Colonic mucosa (tissue), 4 donors: ENCODE data around the gene AP5B1. TPM values are rescaled to one million over a fixed set of nuclear protein-coding genes. Genes with fewer than 3 reads are reported as not detected.
A peak's percentile ranks its signal among the peaks of the same experiment; 100 is the strongest.
"Not testable (repeated sequence)": the region's sequence is repeated elsewhere in the genome, so short reads cannot be mapped to it uniquely, and the experiment has no call there.

ENCODE experiments used
- DNase-seq: peaks from one replicate; pipeline ENCODE4 v3.0.0-alpha.2; 2020
- H3K27ac ChIP-seq: fragments of 200-600 bp; one replicate; pipeline ENCODE4 v1.8.0; 2021
- H3K27me3 ChIP-seq: fragments of 200-600 bp; one replicate; pipeline ENCODE4 v1.8.0; 2021
- H3K36me3 ChIP-seq: fragments of 200-600 bp; one replicate; pipeline ENCODE4 v1.8.0; 2021
- H3K4me1 ChIP-seq: fragments of 200-600 bp; one replicate; pipeline ENCODE4 v1.8.0; 2021; ENCODE audit warnings: mild to moderate bottlenecking
- H3K4me3 ChIP-seq: fragments of 200-600 bp; one replicate; pipeline ENCODE4 v1.8.0; 2021
- H3K9ac ChIP-seq, 2 donors: one replicate each; pipeline ENCODE4 v1.7.0; 2013; ENCODE audit warnings: control low read depth in 2 of 2, low read depth in 2 of 2, low read length in 2 of 2
- H3K9me3 ChIP-seq: fragments of 200-600 bp; one replicate; pipeline ENCODE4 v1.8.0; 2021
- CTCF ChIP-seq: fragments of 200-600 bp; IDR thresholded peaks from one replicate; pipeline ENCODE4 v1.8.0; 2022; ENCODE audit warnings: antibody characterized with exemption, mild to moderate bottlenecking
- intact Hi-C: fragments of 100-400 bp; cut with DNase I; formaldehyde crosslinking; loops from one replicate; pipeline ENCODE4 v1.14.1; 2022
- total RNA-seq, 2 donors: library from RNA; stranded (reverse); fragmentation: NEBNext Ultra II Directional in 1 of 2; extraction: Animal tissue kit (Norgen Biotek cat#: 25700) in 1 of 2; gene quantifications; one replicate each; pipeline ENCODE4 v1.2.1, GENCODE V29; 2021
- donor health status: healthy.
- donor health status: DM: no; HTN: no; CAD: no.
- donor health status: DM: no; HTN: no; CAD: no.

Gene AP5B1
- total RNA-seq, 2 donors from 2014 or later: 17.6 to 20.1 TPM

- Histone ChIP-seq H3K9ac (no peak overlapping the region), H3K9me3 (no peaks in the 10 kb centered on the region), H3K4me3 (no peak overlapping the region), H3K36me3 (no peaks in the 10 kb centered on the region), H3K27me3 (no peaks in the 10 kb centered on the region), H3K27ac (no peak overlapping the region), H3K4me1 (no peaks in the 10 kb centered on the region)
- no peak for TF ChIP-seq CTCF
- DNase-seq: no peak
- intact Hi-C loops: loop anchor here (10.0 kb wide), 1 partner anchor 47 kb away; the partner anchor contains the start of gene RNASEH2C
These were observed 9.1 kb downstream of the AP5B1 start for GRCh38 chr11:65771589-65772112.

- intact Hi-C loops: loop anchor here (10.0 kb wide), 1 partner anchor 46 kb away; the partner anchor contains the start of gene RNASEH2C
- Histone ChIP-seq H3K27me3 (no peaks in the 10 kb centered on the region), H3K4me3 (no peak overlapping the region), H3K4me1 (no peaks in the 10 kb centered on the region), H3K9ac (no peak overlapping the region), H3K36me3 (no peaks in the 10 kb centered on the region), H3K9me3 (no peaks in the 10 kb centered on the region), H3K27ac (no peak overlapping the region)
- no peak for TF ChIP-seq CTCF
- DNase-seq: no peak
These were observed 9.7 kb downstream of the AP5B1 start for GRCh38 chr11:65770951-65771567.

GRCh38 chr11:65767806-65768205 is 13.0 kb downstream of the AP5B1 start:
- intact Hi-C loops, H3K27ac ChIP-seq, H3K9me3 ChIP-seq, H3K9ac ChIP-seq, H3K4me3 ChIP-seq, H3K36me3 ChIP-seq, H3K27me3 ChIP-seq, DNase-seq, H3K4me1 ChIP-seq: not testable (repeated sequence)

GRCh38 chr11:65767406-65767805 is 13.4 kb downstream of the AP5B1 start:
- no peaks in the 10 kb centered on the region for H3K9me3 ChIP-seq
- no peaks in the 10 kb centered on the region for H3K27me3 ChIP-seq
- H3K27ac ChIP-seq: no peak overlapping the region
- H3K36me3 ChIP-seq: no peaks in the 10 kb centered on the region
- no peak overlapping the region for H3K9ac ChIP-seq
- no peak for DNase-seq
- no peak overlapping the region for H3K4me3 ChIP-seq
- H3K4me1 ChIP-seq: no peaks in the 10 kb centered on the region
- TF ChIP-seq CTCF: no peak
- intact Hi-C loops: no loop called here

- no peak overlapping the region for H3K27ac ChIP-seq
- intact Hi-C loops: no loop called here
- H3K9ac ChIP-seq: no peak overlapping the region
- no peak for DNase-seq
- no peaks in the 10 kb centered on the region for H3K27me3 ChIP-seq
- no peaks in the 10 kb centered on the region for H3K36me3 ChIP-seq
- H3K4me3 ChIP-seq: no peak overlapping the region
- TF ChIP-seq CTCF: no peak
- H3K9me3 ChIP-seq: no peaks in the 10 kb centered on the region
- no peaks in the 10 kb centered on the region for H3K4me1 ChIP-seq
These were observed 14.2 kb downstream of the AP5B1 start for GRCh38 chr11:65766535-65766934.

GRCh38 chr11:65764434-65764833 is 16.3 kb downstream of the AP5B1 start:
- DNase-seq: peak; percentile 29
- no peak overlapping the region for H3K4me3 ChIP-seq
- no peaks in the 10 kb centered on the region for H3K4me1 ChIP-seq
- H3K36me3 ChIP-seq: no peaks in the 10 kb centered on the region
- no peak for TF ChIP-seq CTCF
- no peaks in the 10 kb centered on the region for H3K27me3 ChIP-seq
- intact Hi-C loops: no loop called here
- no peaks in the 10 kb centered on the region for H3K9me3 ChIP-seq
- H3K9ac ChIP-seq: peak overlapping the region in 1 of 2 donors; percentile 2
- no peak overlapping the region for H3K27ac ChIP-seq

- H3K9ac ChIP-seq, H3K27ac ChIP-seq, DNase-seq, H3K36me3 ChIP-seq, H3K4me1 ChIP-seq, H3K27me3 ChIP-seq, intact Hi-C loops, H3K9me3 ChIP-seq, H3K4me3 ChIP-seq: not testable (repeated sequence)
These were observed 18.0 kb downstream of the AP5B1 start for GRCh38 chr11:65762816-65763215.

GRCh38 chr11:65762169-65762568 is 18.6 kb downstream of the AP5B1 start:
- H3K27ac ChIP-seq, H3K36me3 ChIP-seq, intact Hi-C loops, H3K9ac ChIP-seq, DNase-seq, H3K4me3 ChIP-seq, H3K4me1 ChIP-seq, H3K27me3 ChIP-seq, H3K9me3 ChIP-seq: not testable (repeated sequence)
